Stimulated activated naive B cell treated with anti-CD40 and anti-IgM and Interleukin-4, amounts not matched to agents 10 μg/mL and 1 μg/mL and 100 μg/mL, for 72 hours (primary cell): ENCODE data around the gene IL1B.

Experiments
- ATAC-seq, 2 donors: fragments of 150-1000 bp; cut with Tn5 transposase; replicated peaks; 2 replicates each; pipeline ENCODE4 v1.10.0; 2021; ENCODE audit warnings: moderate library complexity in 1 of 2
- DNase-seq: peaks from one replicate; pipeline ENCODE4 v3.0.0; 2021
- H3K27ac Mint-ChIP-seq: one replicate; pipeline ENCODE4 v1.8.0; 2022; ENCODE audit warnings: mild to moderate bottlenecking, mixed read lengths
- H3K27me3 Mint-ChIP-seq, 2 donors: one replicate each; pipeline ENCODE4 v1.8.0; 2022; ENCODE audit warnings: mixed read lengths in 2 of 2
- H3K36me3 Mint-ChIP-seq, 2 donors: one replicate each; pipeline ENCODE4 v1.8.0; 2022; ENCODE audit warnings: mixed read lengths in 2 of 2, mild to moderate bottlenecking in 1 of 2
- H3K4me1 Mint-ChIP-seq, 2 donors: one replicate each; pipeline ENCODE4 v1.8.0; 2022; ENCODE audit warnings: mixed read lengths in 2 of 2, mild to moderate bottlenecking in 1 of 2
- H3K4me3 Mint-ChIP-seq, 2 donors: one replicate each; pipeline ENCODE4 v1.8.0; 2022; ENCODE audit warnings: mild to moderate bottlenecking in 2 of 2, mixed read lengths in 2 of 2, moderate library complexity in 1 of 2
- H3K9me3 Mint-ChIP-seq, 2 donors: one replicate each; pipeline ENCODE4 v1.8.0; 2022; ENCODE audit warnings: mixed read lengths in 2 of 2, mild to moderate bottlenecking in 1 of 2

Gene IL1B

DNA sequence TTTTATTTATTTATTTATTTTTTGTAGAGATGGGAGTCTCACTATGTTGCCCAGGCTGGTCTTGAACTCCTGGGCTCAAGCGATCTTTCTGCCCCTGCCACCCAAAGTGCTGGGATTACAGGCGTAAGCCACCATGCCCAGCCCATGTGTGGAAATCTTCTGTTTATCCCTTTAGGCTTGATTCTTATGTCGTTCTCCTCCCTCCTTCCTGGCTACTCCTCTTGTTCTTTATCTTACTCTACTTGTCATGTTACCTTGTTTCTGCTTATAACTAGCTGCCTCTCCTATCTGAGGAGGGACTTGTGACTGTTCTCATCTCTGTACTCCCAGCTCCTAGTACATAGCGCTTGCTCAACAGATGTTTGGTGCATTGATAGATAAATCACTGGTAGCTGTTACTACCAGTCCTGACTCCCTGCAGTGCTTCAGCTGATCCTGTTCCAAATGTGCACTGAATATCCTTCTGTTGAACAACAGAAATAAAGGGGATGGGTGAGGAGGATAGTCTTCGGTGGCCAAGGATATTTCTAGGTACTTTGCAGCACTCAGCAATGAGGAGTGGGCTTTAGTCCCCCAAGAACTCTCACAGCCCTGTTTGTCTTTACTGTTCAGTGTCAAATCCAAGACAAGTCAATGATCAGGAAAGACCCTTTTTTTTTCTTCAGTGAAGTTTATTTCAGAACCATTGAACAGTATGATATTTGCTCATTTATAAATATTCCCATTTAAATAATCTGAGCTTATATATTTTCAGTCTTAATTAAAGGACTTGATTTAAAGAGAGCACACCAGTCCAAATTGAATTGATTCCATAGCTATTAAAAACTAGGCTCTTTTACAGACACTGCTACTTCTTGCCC lies 7.2 kb downstream of the IL1B start:
- Mint-ChIP-seq H3K27ac (no peak overlapping the region), H3K9me3 (no peaks in the 10 kb centered on the region), H3K4me1 (peaks cover 8 to 17% of the 10 kb centered on the region in 2 donors), H3K4me3 (no peak overlapping the region), H3K36me3 (no peaks in the 10 kb centered on the region), H3K27me3 (peaks cover 3 to 5% of the 10 kb centered on the region in 2 donors)
- ATAC-seq (no peak), DNase-seq (no peak)

DNA sequence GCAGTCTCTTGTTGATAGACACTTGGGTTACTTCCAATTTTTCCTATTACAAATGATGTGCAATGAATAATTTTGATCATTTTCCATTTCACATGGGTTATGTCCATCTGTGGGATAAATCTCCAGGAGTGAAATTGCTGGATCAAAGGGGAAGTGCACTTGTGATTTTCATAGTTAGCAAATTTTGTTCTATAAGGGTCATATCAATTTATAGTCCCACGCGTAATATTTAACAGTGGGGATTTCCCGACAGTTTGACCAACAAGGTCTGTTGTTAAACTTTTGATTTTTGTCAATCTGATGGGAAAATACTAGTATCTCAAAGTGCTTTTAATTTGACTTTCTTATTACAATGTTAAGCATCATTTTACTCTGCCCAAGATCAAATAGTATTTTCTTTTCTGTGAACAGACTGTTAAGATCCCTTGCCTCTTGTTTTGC lies 8.3 kb downstream of the IL1B start:
- Mint-ChIP-seq H3K9me3 (no peaks in the 10 kb centered on the region), H3K4me3 (no peak overlapping the region), H3K27ac (no peak overlapping the region), H3K4me1 (peaks cover 11 to 17% of the 10 kb centered on the region in 2 donors), H3K36me3 (no peaks in the 10 kb centered on the region), H3K27me3 (peaks cover 4 to 5% of the 10 kb centered on the region in 2 donors)
- no peak for ATAC-seq
- no peak for DNase-seq

DNA sequence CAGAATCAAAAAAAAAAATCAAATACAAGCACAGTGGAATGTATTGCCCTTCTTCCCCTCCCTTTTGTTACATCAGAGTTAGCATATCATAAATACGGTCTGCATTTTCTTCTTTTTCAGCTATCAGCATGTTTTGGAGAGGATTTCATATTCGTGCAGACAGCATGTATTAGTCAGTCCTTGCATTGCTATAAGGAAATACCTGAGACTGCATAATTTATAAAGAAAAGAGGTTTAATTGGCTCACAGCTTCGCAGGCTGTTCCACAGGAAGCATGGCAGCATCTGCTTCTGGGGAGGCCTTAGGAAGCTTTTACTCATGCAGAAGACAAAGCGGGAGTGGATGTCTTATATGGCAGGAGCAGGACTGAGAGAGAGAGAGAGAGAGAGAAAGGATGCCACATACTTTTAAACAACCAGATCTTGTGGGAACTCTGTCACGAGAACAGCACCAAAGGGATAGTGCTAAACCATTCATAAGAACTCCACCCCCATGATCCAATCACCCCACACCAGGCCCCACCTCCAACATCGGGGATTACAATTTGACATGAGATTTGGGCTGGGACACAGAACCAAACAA lies 8.9 kb downstream of the IL1B start:
- H3K4me1 Mint-ChIP-seq = peaks cover 11 to 17% of the 10 kb centered on the region in 2 donors

DNA sequence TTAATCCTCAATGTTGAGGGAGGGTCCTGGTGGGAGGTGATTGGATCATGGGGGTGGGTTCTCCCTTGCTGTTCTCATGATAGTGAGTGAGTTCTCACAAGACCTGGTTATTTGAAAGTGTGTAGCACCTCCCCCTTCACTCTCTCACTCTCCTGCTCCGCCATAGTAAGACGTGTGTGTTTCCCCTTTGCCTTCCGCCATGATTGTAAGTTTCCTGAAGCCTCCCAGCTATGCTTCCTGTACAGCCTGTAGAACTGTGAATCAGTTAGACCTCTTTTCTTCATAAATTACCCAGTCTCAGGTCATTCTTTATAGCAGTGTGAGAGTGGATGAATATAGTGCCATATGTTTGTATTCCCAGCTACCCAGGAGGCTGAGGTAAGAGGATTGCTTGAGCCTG lies 9.6 kb downstream of the IL1B start:
- peaks cover 3 to 5% of the 10 kb centered on the region in 2 donors for H3K27me3 Mint-ChIP-seq
- no peak overlapping the region for H3K27ac Mint-ChIP-seq
- H3K36me3 Mint-ChIP-seq = no peaks in the 10 kb centered on the region
- peaks cover 13 to 16% of the 10 kb centered on the region in 2 donors for H3K4me1 Mint-ChIP-seq
- ATAC-seq = no peak
- no peak for DNase-seq
- H3K9me3 Mint-ChIP-seq = no peaks in the 10 kb centered on the region
- H3K4me3 Mint-ChIP-seq = no peak overlapping the region

More for the DNA sequence above, 8.9 kb downstream of the IL1B start:
- Mint-ChIP-seq H3K36me3 (no peaks in the 10 kb centered on the region), H3K4me3 (no peak overlapping the region), H3K9me3 (no peaks in the 10 kb centered on the region), H3K27me3 (peaks cover 3 to 5% of the 10 kb centered on the region in 2 donors), H3K27ac (no peak overlapping the region)
- no peak for ATAC-seq
- no peak for DNase-seq

DNA sequence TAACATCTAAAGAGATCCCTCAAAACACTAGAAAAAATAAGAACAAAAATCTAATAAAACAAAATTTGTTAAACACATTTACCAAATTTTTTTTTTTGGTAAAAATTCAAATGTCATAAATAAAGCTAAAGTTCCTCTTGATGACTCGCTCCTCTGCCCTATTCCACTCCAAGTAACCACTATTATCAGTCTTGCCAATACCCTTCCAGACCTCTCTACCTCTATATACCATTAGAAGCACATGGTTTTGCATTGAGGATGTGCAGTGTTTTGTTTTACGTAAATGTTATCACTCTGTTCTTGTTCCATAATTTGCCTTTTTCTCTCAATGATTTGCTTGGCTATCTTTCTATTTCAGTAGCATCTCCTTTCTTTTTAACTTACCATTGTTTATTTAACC lies 10.9 kb downstream of the IL1B start:
- Mint-ChIP-seq H3K4me1 (peaks cover 10 to 11% of the 10 kb centered on the region in 2 donors), H3K27ac (no peak overlapping the region), H3K36me3 (no peaks in the 10 kb centered on the region), H3K27me3 (peaks cover 3 to 5% of the 10 kb centered on the region in 2 donors), H3K9me3 (no peaks in the 10 kb centered on the region), H3K4me3 (no peak overlapping the region)
- no peak for DNase-seq
- ATAC-seq = no peak

DNA sequence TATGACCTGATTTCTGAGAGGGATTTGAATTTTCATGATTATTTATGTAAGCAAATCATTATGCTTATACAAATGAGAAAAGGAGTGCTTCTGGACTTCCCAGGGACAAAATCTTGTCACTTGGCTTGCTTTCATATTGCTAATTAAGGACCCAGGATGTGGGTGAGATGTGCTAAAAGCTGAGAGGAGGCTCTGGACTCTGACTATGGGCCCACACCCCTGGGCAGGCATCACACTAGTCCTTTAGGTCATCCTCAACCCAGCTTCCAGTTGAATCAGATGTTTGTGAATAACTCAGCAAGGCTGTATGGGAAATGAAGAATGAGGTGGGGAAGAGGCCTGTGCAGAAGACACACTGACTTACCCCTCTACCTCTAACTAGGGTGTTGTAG lies 11.9 kb downstream of the IL1B start:
- no peaks in the 10 kb centered on the region for H3K36me3 Mint-ChIP-seq
- peaks cover 10 to 11% of the 10 kb centered on the region in 2 donors for H3K4me1 Mint-ChIP-seq
- H3K4me3 Mint-ChIP-seq = no peak overlapping the region
- H3K27ac Mint-ChIP-seq = no peak overlapping the region
- ATAC-seq (no peak), DNase-seq (no peak)
- H3K27me3 Mint-ChIP-seq = peaks cover 3 to 5% of the 10 kb centered on the region in 2 donors
- H3K9me3 Mint-ChIP-seq = no peaks in the 10 kb centered on the region

DNA sequence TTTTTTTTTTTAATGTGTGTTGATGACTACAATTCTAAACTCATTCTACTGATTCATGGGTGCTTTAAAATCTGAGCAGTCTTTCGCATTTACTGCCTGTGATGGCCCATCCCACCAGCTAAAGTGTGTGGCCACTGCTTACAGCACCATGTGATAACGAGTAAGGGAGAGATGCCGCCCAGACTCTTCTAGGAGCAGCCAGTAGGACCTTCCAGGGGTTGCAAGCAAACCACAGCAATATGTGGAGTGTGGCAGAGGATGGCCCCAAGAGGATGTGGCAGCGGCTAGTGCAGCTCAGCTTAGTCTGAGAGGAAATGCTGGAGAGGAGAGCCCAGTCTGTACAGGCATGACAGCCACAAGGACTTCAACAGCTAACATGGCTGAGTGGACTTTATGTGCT lies 14.9 kb downstream of the IL1B start:
- DNase-seq = no peak
- Mint-ChIP-seq H3K27ac (no peak overlapping the region), H3K9me3 (no peaks in the 10 kb centered on the region), H3K4me3 (no peak overlapping the region), H3K36me3 (no peaks in the 10 kb centered on the region), H3K27me3 (peaks cover 0 to 3% of the 10 kb centered on the region in 2 donors), H3K4me1 (peaks cover 10 to 11% of the 10 kb centered on the region in 2 donors)
- ATAC-seq = peak; percentile 45 to 51

DNA sequence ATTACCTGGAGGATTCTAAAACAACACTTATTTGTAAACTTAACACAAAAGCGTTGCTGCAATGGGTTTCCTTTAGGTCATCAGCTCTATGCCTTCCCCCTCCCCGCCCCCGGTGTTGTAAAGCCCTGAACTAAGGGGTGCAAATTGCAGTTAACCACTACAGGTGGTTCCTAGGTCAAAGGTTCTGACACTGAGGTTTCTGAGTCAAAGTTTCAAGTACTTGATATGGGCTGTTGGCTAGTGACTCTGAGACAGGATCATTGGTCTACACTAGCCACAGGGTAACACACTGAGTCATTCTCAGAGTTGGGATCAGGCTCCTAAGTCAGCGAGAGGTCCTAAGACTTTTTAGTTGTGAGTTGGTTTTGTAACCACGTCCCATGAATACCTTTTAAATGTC lies 15.4 kb downstream of the IL1B start:
- DNase-seq (no peak), ATAC-seq (peak; percentile 94 to 97)
- H3K36me3 Mint-ChIP-seq = no peaks in the 10 kb centered on the region
- H3K27ac Mint-ChIP-seq = no peak overlapping the region
- no peak overlapping the region for H3K4me3 Mint-ChIP-seq
- no peaks in the 10 kb centered on the region for H3K9me3 Mint-ChIP-seq
- peaks cover 0 to 3% of the 10 kb centered on the region in 2 donors for H3K27me3 Mint-ChIP-seq
- H3K4me1 Mint-ChIP-seq = peaks cover 10 to 11% of the 10 kb centered on the region in 2 donors

DNA sequence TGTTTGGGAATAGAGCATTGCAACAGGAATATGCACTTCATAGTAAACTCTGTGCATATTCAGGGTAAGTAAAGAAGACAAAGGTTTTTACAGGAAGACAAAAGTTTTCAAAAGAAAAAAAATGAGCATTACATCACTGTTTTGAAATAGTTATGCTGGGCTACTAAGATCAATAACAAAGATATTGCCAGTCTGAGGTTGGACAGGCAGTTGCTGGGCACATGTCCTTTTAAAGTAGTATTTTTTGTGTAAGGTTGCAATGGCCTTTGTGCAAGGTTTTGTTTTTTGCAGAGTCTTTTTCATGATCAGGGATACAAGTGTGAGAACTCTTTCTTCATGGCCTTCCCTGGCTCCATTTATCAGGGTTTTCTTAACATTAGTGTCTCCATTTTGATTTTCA lies 16.2 kb downstream of the IL1B start:
- DNase-seq (no peak), ATAC-seq (no peak)
- no peak overlapping the region for H3K4me3 Mint-ChIP-seq
- no peak overlapping the region for H3K27ac Mint-ChIP-seq
- no peaks in the 10 kb centered on the region for H3K9me3 Mint-ChIP-seq
- no peaks in the 10 kb centered on the region for H3K36me3 Mint-ChIP-seq
- H3K4me1 Mint-ChIP-seq = peaks cover 10 to 11% of the 10 kb centered on the region in 2 donors
- peaks cover 0 to 3% of the 10 kb centered on the region in 2 donors for H3K27me3 Mint-ChIP-seq

DNA sequence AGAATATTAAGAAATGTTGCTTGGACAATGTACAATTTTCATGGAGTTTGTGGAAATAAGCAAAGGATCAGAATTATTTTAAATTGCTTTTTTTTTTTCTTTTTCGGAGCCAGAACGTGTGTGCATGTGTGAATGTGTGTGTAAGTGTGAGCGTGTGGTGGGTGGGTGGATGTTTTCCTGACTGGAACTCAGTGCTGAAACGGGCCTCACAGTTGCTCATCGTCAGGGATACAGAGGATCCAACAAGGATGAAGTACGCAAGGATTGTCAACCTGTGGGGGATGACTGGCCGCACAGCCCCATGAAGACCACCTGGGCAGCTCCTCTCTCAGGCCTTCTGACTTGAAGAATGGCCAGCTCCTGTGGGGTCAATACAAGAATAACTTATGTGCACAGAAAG lies 17.5 kb downstream of the IL1B start:
- peaks cover 0 to 3% of the 10 kb centered on the region in 2 donors for H3K27me3 Mint-ChIP-seq
- no peak for ATAC-seq

DNA sequence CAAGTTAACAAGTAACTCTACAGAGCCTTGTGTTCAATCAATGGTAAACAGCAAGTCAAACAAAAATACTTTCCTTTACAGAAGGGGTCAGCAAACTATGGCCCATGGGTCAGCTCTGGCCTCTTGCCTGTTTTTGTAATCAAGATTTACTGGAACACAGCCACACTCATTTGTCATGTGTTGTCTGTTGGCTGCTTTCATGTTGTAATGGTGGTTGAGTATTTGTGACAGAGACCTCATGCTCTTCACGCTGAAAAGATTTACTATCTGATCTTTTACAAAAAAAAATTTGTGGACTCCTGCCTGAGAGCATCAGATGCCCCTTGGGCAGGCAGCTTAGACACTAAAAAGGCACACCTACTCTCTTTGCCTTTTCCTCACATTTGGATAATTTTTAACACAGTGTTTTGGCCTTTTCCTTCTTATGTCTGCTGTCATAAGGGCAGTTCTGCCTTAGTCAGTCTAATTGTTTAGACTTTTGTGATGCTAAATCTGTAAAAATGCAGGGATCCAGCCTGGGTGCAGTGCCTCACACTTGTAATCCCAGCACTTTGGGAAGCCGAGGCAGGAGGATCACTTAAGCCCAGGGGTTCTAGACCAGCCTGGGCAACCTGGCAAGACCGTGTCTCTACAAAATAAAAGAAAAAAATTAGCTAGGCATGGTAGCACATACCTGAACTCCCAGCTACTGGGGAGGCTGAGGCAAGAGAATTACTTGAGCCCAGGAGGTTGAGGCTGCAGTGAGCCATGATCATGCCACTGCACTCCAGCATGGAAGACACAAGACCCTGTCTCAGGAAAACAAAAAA lies 18.3 kb downstream of the IL1B start:
- no peaks in the 10 kb centered on the region for H3K9me3 Mint-ChIP-seq
- no peaks in the 10 kb centered on the region for H3K27me3 Mint-ChIP-seq
- H3K36me3 Mint-ChIP-seq = no peaks in the 10 kb centered on the region
- H3K27ac Mint-ChIP-seq = no peak overlapping the region
- DNase-seq (no peak), ATAC-seq (no peak)
- H3K4me1 Mint-ChIP-seq = peaks cover 7 to 11% of the 10 kb centered on the region in 2 donors
- H3K4me3 Mint-ChIP-seq = no peak overlapping the region

More for the DNA sequence above, 17.5 kb downstream of the IL1B start:
- Mint-ChIP-seq H3K36me3 (no peaks in the 10 kb centered on the region), H3K9me3 (no peaks in the 10 kb centered on the region), H3K4me1 (peaks cover 10 to 11% of the 10 kb centered on the region in 2 donors), H3K27ac (no peak overlapping the region), H3K4me3 (no peak overlapping the region)
- DNase-seq = no peak

DNA sequence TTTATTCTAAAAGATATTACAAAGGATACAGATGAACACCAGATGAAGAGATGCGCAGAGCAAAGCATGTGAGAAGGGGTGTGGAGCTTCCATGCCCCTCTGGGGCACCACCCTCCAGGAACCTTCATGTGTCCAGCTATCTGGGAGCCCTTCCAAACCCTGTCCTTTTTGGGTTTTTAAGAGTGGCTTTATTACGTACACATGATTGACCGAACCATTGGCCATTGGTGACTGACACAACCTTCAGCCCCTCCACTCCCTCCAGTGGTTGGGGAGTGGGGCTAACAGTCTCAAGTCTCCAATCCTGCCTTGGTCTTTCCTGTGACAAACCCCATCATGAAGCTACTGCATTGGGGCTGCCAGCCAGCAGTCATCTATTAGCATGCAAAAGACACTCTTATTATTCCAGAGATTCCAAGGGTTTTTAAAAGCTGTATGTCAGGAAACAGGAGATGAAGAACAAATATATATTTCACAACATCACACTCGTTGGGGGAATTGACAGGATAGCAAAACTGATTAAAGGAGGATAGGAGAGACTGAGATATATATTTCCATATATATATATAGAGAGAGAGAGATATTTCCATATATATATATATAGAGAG lies 19.4 kb downstream of the IL1B start:
- Mint-ChIP-seq H3K9me3 (no peaks in the 10 kb centered on the region), H3K4me1 (peaks cover 10 to 15% of the 10 kb centered on the region in 2 donors), H3K27me3 (no peaks in the 10 kb centered on the region), H3K36me3 (no peaks in the 10 kb centered on the region), H3K4me3 (no peak overlapping the region), H3K27ac (no peak overlapping the region)
- no peak for DNase-seq
- no peak for ATAC-seq

DNA sequence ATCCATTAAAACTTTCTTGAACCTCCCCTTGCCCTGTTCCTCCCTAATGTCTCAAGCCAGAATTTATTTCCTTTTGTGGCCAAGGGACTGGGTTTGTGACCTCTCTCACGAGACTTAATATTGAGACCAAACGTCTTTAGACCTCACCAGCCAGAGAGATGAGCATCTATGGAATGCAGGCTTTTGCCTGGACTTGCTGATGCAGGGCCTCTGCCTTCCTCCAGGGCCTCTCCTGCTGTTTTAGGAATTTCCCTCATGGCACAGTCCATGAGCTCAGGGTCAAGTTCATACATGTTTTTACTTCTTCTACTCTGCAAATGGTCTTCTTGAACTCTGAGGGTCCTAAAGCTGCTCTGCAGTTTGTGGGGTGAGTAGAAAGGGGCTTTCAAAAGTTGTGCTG lies 22.3 kb downstream of the IL1B start:
- DNase-seq (no peak), ATAC-seq (no peak)
- Mint-ChIP-seq H3K4me1 (peaks cover 13 to 19% of the 10 kb centered on the region in 2 donors), H3K27ac (no peak overlapping the region), H3K27me3 (no peaks in the 10 kb centered on the region), H3K4me3 (no peak overlapping the region), H3K9me3 (peaks cover 0 to 8% of the 10 kb centered on the region in 2 donors), H3K36me3 (peaks cover 0 to 10% of the 10 kb centered on the region in 2 donors)
